CD4-positive, alpha-beta T cell (primary cell): ENCODE results near the gene SHISA5. TPM values are rescaled to one million over a fixed set of nuclear protein-coding genes. Genes with fewer than 3 reads are reported as not detected.

Experiments used
- ATAC-seq: fragments of 200-7000 bp; cut with Tn5 transposase; one replicate; pipeline ENCODE4 v1.10.0; 2022; ENCODE audit warnings: mild to moderate bottlenecking; ENCODE audit not compliant: poor library complexity
- CTCF ChIA-PET: fragments of 350-600 bp; sonication (Branson Sonifier 250); formaldehyde crosslinking; loops from one replicate; lab custom pipeline; 2021; ENCODE audit warnings: antibody characterized with exemption, inconsistent platforms; lab: Charles Lee
- POLR2A ChIA-PET: fragments of 350-600 bp; sonication (Branson Sonifier 250); formaldehyde crosslinking; loops from one replicate; lab custom pipeline; 2021; ENCODE audit warnings: antibody characterized with exemption, inconsistent platforms; lab: Charles Lee
- DNase-seq, 14 experiments: peaks; one replicate each; pipeline ENCODE4 v3.0.0-alpha.2; 2013 to 2020; ENCODE audit warnings: mixed read lengths in 2 of 14
- H3K27ac ChIP-seq, 2 donors: one replicate each; pipeline versions ENCODE4 v1.5.1 to v1.7.0; 2013; ENCODE audit warnings: low read length in 2 of 2, low read depth in 1 of 2, mild to moderate bottlenecking in 1 of 2
- H3K27me3 ChIP-seq, 2 experiments: 1 replicate in 1 of 2; 2 replicates in 1 of 2; pipeline versions ENCODE4 v1.6.1 to v1.7.0; 2013; ENCODE audit warnings: low read length in 2 of 2, control low read depth in 1 of 2, mild to moderate bottlenecking in 1 of 2, moderate library complexity in 1 of 2; ENCODE audit not compliant: insufficient read depth in 2 of 2, control insufficient read depth in 1 of 2
- H3K36me3 ChIP-seq: one replicate; pipeline ENCODE4 v1.6.1; 2013; ENCODE audit warnings: low read length, control low read depth; ENCODE audit not compliant: insufficient read depth
- H3K4me1 ChIP-seq: one replicate; pipeline ENCODE4 v1.6.1; 2013; ENCODE audit warnings: low read length, control low read depth; ENCODE audit not compliant: insufficient read depth
- H3K4me3 ChIP-seq: one replicate; pipeline ENCODE4 v1.5.1; 2013; ENCODE audit warnings: mild to moderate bottlenecking, low read length, moderate library complexity
- H3K9me3 ChIP-seq, 2 experiments: 1 replicate in 1 of 2; 2 replicates in 1 of 2; pipeline versions ENCODE4 v1.6.1 to v1.7.0; 2013; ENCODE audit warnings: low read length in 2 of 2, mild to moderate bottlenecking in 2 of 2, control low read depth in 1 of 2, moderate library complexity in 1 of 2; ENCODE audit not compliant: control insufficient read depth in 1 of 2, insufficient read depth in 1 of 2
- H3K27ac Mint-ChIP-seq: one replicate; pipeline ENCODE4 v1.8.0; 2020; ENCODE audit warnings: mixed read lengths
- H3K27me3 Mint-ChIP-seq: one replicate; pipeline ENCODE4 v1.8.0; 2021; ENCODE audit warnings: mixed read lengths
- H3K36me3 Mint-ChIP-seq: one replicate; pipeline ENCODE4 v1.8.0; 2021; ENCODE audit warnings: low read depth, mixed read lengths
- H3K4me1 Mint-ChIP-seq: one replicate; pipeline ENCODE4 v1.8.0; 2021; ENCODE audit warnings: low read depth, mixed read lengths
- H3K4me3 Mint-ChIP-seq: one replicate; pipeline ENCODE4 v1.8.0; 2020; ENCODE audit warnings: mild to moderate bottlenecking, mixed read lengths
- H3K9me3 Mint-ChIP-seq: one replicate; pipeline ENCODE4 v1.8.0; 2020; ENCODE audit warnings: mixed read lengths
- CTCF ChIP-seq: fragments of 200-600 bp; IDR thresholded peaks from one replicate; pipeline ENCODE4 v1.8.0; 2022; ENCODE audit warnings: antibody characterized with exemption, mild to moderate bottlenecking
- intact Hi-C, 2 experiments: fragments of 100-400 bp; cut with DNase I in 1 of 2; cut with micrococcal nuclease in 1 of 2; formaldehyde crosslinking; loops; one replicate each; pipeline versions ENCODE4 v1.15.1 to v1.9.0; 2023 to 2025; cut with DNase I, micrococcal nuclease
- total RNA-seq, 174 experiments: library from RNA in 2 of 174; stranded (reverse) in 2 of 174; gene quantifications; one replicate each; pipeline ENCODE4 v1.2.3 and lab custom pipeline; 2021 to 2026

Gene SHISA5
- total RNA-seq, 2 experiments from 2014 or later: 102 to 109 TPM

GRCh38 chr3:48451270-48451669, 52.7 kb downstream of the SHISA5 start:
- DNase-seq (no peak), ATAC-seq (no peak)
- H3K27ac Mint-ChIP-seq: no peak overlapping the region
- Histone ChIP-seq H3K4me3 (no peak overlapping the region), H3K4me1 (peaks cover 11% of the 10 kb centered on the region), H3K9me3 (no peaks in the 10 kb centered on the region), H3K27ac (no peak overlapping the region), H3K27me3 (no peaks in the 10 kb centered on the region), H3K36me3 (peaks cover 46% of the 10 kb centered on the region)
- CTCF ChIA-PET: interaction anchor here (2.9 kb wide), 1 partner anchor 15 kb away, joined by 10 read pairs; no protein-coding TSS in a partner anchor
- H3K4me1 Mint-ChIP-seq: peaks cover 22% of the 10 kb centered on the region
- no peaks in the 10 kb centered on the region for H3K9me3 Mint-ChIP-seq
- no peaks in the 10 kb centered on the region for H3K27me3 Mint-ChIP-seq
- POLR2A ChIA-PET: interaction anchor here (1.3 kb wide), 1 partner anchor 15 kb away, joined by 3 read pairs; a partner anchor contains a TSS
- no peak for TF ChIP-seq CTCF
- H3K36me3 Mint-ChIP-seq: peaks cover 64% of the 10 kb centered on the region
- no peak overlapping the region for H3K4me3 Mint-ChIP-seq
- intact Hi-C loops: no loop called here

GRCh38 chr3:48446425-48447193, 57.4 kb downstream of the SHISA5 start, which contains the start of gene ATRIP:
Gene ATRIP, plus strand, starts transcription at chr3:48446737. Its CDS starts 109 bp downstream, at chr3:48446846.
- H3K27me3 Mint-ChIP-seq: no peaks in the 10 kb centered on the region
- H3K4me1 Mint-ChIP-seq: peaks cover 53% of the 10 kb centered on the region
- peak within 1 kb of the TSS; percentile 86 for H3K27ac Mint-ChIP-seq
- Histone ChIP-seq H3K36me3 (peaks cover 36% of the 10 kb centered on the region), H3K27ac (peak within 1 kb of the TSS; percentile 57 to 77), H3K4me1 (peaks cover 31% of the 10 kb centered on the region), H3K27me3 (no peaks in the 10 kb centered on the region), H3K9me3 (no peaks in the 10 kb centered on the region), H3K4me3 (peak within 1 kb of the TSS; percentile 88)
- ChIA-PET CTCF (interaction anchor here (0.9 to 6.8 kb wide), 5 partner anchors 10 to 88 kb away, joined by 3 to 56 read pairs (median 7); no protein-coding TSS in a partner anchor), POLR2A (interaction anchor here (0.8 to 3.5 kb wide), 16 partner anchors 8 to 110 kb away, joined by 3 to 23 read pairs (median 4); partner anchors contain the start of gene PFKFB4)
- intact Hi-C loops: loop anchor here in 1 of 2 experiments (2.0 kb wide), 4 partner anchors 18 to 110 kb away; partner anchors contain the start of gene PFKFB4
- DNase-seq (peak; percentile 71 to 93 (median 82)), ATAC-seq (peak; percentile 98)
- no peaks in the 10 kb centered on the region for H3K9me3 Mint-ChIP-seq
- no peak for TF ChIP-seq CTCF
- peak within 1 kb of the TSS; percentile 93 for H3K4me3 Mint-ChIP-seq
- peaks cover 63% of the 10 kb centered on the region for H3K36me3 Mint-ChIP-seq

- Mint-ChIP-seq H3K4me1 (peaks cover 59% of the 10 kb centered on the region), H3K27ac (peak overlapping the region; percentile 86), H3K27me3 (no peaks in the 10 kb centered on the region), H3K9me3 (no peaks in the 10 kb centered on the region), H3K4me3 (peak overlapping the region; percentile 86), H3K36me3 (peaks cover 64% of the 10 kb centered on the region)
- H3K27ac ChIP-seq: peak overlapping the region; percentile 57 to 77
- TF ChIP-seq CTCF: no peak
- H3K9me3 ChIP-seq: no peaks in the 10 kb centered on the region
- ChIA-PET POLR2A (interaction anchor here (0.7 to 3.5 kb wide), 16 partner anchors 9 to 111 kb away, joined by 3 to 23 read pairs (median 4); partner anchors contain the start of gene PFKFB4), CTCF (interaction anchor here (0.9 to 6.8 kb wide), 5 partner anchors 10 to 88 kb away, joined by 3 to 56 read pairs (median 7); no protein-coding TSS in a partner anchor)
- peaks cover 36% of the 10 kb centered on the region for H3K4me1 ChIP-seq
- H3K27me3 ChIP-seq: no peaks in the 10 kb centered on the region
- H3K36me3 ChIP-seq: peaks cover 35% of the 10 kb centered on the region
- DNase-seq (no peak), ATAC-seq (no peak)
- peak overlapping the region; percentile 88 for H3K4me3 ChIP-seq
- intact Hi-C loops: loop anchor here in 1 of 2 experiments (2.0 kb wide), 4 partner anchors 19 to 111 kb away; partner anchors contain the start of gene PFKFB4
These were observed 57.9 kb downstream of the SHISA5 start for GRCh38 chr3:48446043-48446424.
